ENCODE data around the gene GPR35. TPM values are rescaled to one million over a fixed set of nuclear protein-coding genes. Genes with fewer than 3 reads are reported as not detected.

GPR35 gene
- polyA plus RNA-seq, 1 donor: 2.5 TPM

- DNase-seq: no peak
Measured at GRCh38 chr2:240589850-240590525, 35.3 kb upstream of the GPR35 start.

- no peak for DNase-seq
Measured at GRCh38 chr2:240590681-240591111, 34.6 kb upstream of the GPR35 start.

- DNase-seq: no peak
Measured at GRCh38 chr2:240591226-240591625, 34.1 kb upstream of the GPR35 start.

- DNase-seq: no peak
Measured at GRCh38 chr2:240591784-240592183, 33.5 kb upstream of the GPR35 start.

GRCh38 chr2:240593026-240593702, 32.1 kb upstream of the GPR35 start:
- DNase-seq: no peak

GRCh38 chr2:240593703-240594451, 31.4 kb upstream of the GPR35 start:
- DNase-seq: no peak

- no peak for DNase-seq
Measured at GRCh38 chr2:240594511-240595380, 30.5 kb upstream of the GPR35 start.

GRCh38 chr2:240595381-240596079, 29.8 kb upstream of the GPR35 start:
- no peak for DNase-seq

- no peak for DNase-seq
Measured at GRCh38 chr2:240596080-240596460, 29.2 kb upstream of the GPR35 start.

- no peak for DNase-seq
Measured at GRCh38 chr2:240596491-240596931, 28.8 kb upstream of the GPR35 start.

- DNase-seq: no peak
Measured at GRCh38 chr2:240597054-240597418, 28.2 kb upstream of the GPR35 start.

GRCh38 chr2:240597419-240598181, 27.7 kb upstream of the GPR35 start:
- DNase-seq: no peak

GRCh38 chr2:240598311-240598911, 26.9 kb upstream of the GPR35 start:
- no peak for DNase-seq

GRCh38 chr2:240599141-240599583, 26.1 kb upstream of the GPR35 start:
- no peak for DNase-seq

- DNase-seq: no peak
Measured at GRCh38 chr2:240600451-240600961, 24.8 kb upstream of the GPR35 start.

GRCh38 chr2:240601061-240601830, 24.0 kb upstream of the GPR35 start:
- no peak for DNase-seq

GRCh38 chr2:240601831-240602160, 23.5 kb upstream of the GPR35 start:
- DNase-seq: no peak

GRCh38 chr2:240602266-240603050, 22.8 kb upstream of the GPR35 start:
- no peak for DNase-seq
